Measurements from ENCODE around the gene SPON1. TPM values are rescaled to one million over a fixed set of nuclear protein-coding genes. Genes with fewer than 3 reads are reported as not detected.
"Not testable (repeated sequence)": the region's sequence is repeated elsewhere in the genome, so short reads cannot be mapped to it uniquely, and the experiment has no call there.

Gene SPON1
- total and polyA plus RNA-seq, 8 donors, result 0.83 to 17.5 (median 1.7) TPM

- ATAC-seq (peak in 1 of 4 donors; percentile 31), FAIRE-seq (no peak), DNase-seq (no peak)
- Histone ChIP-seq H3K9me3 (no peaks in the 10 kb centered on the region), H3K27me3 (no peaks in the 10 kb centered on the region), H3K4me1 (peaks cover 0 to 6% (median 0%) of the 10 kb centered on the region in 3 donors), H3K27ac (no peak overlapping the region), H3K36me3 (no peaks in the 10 kb centered on the region), H3K4me3 (no peak overlapping the region)
- intact Hi-C loops (cut with DNase I), result no loop called here
- 35 to 54% methylated on average over 6 of the region's 6 CpGs for WGBS, 2 donors
- TF ChIP-seq CTCF (IDR thresholded peaks at IDR 0.05), result no peak
Observed at GRCh38 chr11:14026961-14027360, 64.4 kb downstream of the SPON1 start.

- Histone ChIP-seq H3K27me3 (no peaks in the 10 kb centered on the region), H3K4me1 (peaks cover 0 to 6% (median 0%) of the 10 kb centered on the region in 3 donors), H3K4me3 (no peak overlapping the region), H3K9me3 (no peaks in the 10 kb centered on the region), H3K27ac (no peak overlapping the region), H3K36me3 (no peaks in the 10 kb centered on the region)
- intact Hi-C loops (cut with DNase I), result no loop called here
- WGBS, 2 donors, result 85 to 94% methylated on average over 1 of the region's 1 CpG
- ATAC-seq, result no peak
- no peak for TF ChIP-seq CTCF (IDR thresholded peaks at IDR 0.05)
- no peak for DNase-seq
- FAIRE-seq, result no peak
Observed at GRCh38 chr11:14027525-14027924, 65.0 kb downstream of the SPON1 start.

GRCh38 chr11:14029440-14029839 lies 66.9 kb downstream of the SPON1 start:
- no peaks in the 10 kb centered on the region for H3K36me3 ChIP-seq
- intact Hi-C loops (cut with DNase I), result no loop called here
- 43 to 51% methylated on average over 4 of the region's 4 CpGs for WGBS, 2 donors
- no peak for DNase-seq
- H3K27me3 ChIP-seq, result no peaks in the 10 kb centered on the region
- no peaks in the 10 kb centered on the region for H3K9me3 ChIP-seq
- no peak for TF ChIP-seq CTCF (IDR thresholded peaks at IDR 0.05)
- peak in 1 of 4 donors; percentile 5 for ATAC-seq
- H3K4me3 ChIP-seq, result no peak overlapping the region
- no peak overlapping the region for H3K27ac ChIP-seq
- H3K4me1 ChIP-seq, result peaks cover 0 to 6% (median 0%) of the 10 kb centered on the region in 3 donors
- FAIRE-seq, result no peak

GRCh38 chr11:14029971-14030920 lies 67.7 kb downstream of the SPON1 start:
- intact Hi-C loops (cut with DNase I), result no loop called here
- no peaks in the 10 kb centered on the region for H3K9me3 ChIP-seq

GRCh38 chr11:14035526-14035925 lies 73.0 kb downstream of the SPON1 start:
- H3K27me3 ChIP-seq; H3K36me3 ChIP-seq; intact Hi-C loops (cut with DNase I); H3K4me1 ChIP-seq; H3K4me3 ChIP-seq; DNase-seq; H3K9me3 ChIP-seq; FAIRE-seq; ATAC-seq; H3K27ac ChIP-seq: not testable (repeated sequence)
- 68 to 90% methylated on average over 2 of the region's 2 CpGs for WGBS, 2 donors

More at GRCh38 chr11:14029971-14030920, 67.7 kb downstream of the SPON1 start:
- DNase-seq (peak in 5 of 6 donors; percentile 47 to 72 (median 56)), FAIRE-seq (no peak), ATAC-seq (peak; percentile 73 to 94 (median 87))
- Histone ChIP-seq H3K27ac (no peak overlapping the region), H3K4me3 (no peak overlapping the region), H3K36me3 (no peaks in the 10 kb centered on the region), H3K4me1 (peaks cover 0 to 6% (median 0%) of the 10 kb centered on the region in 3 donors), H3K27me3 (no peaks in the 10 kb centered on the region)
- WGBS, 2 donors, result 38 to 46% methylated on average over 13 of the region's 13 CpGs
- no peak for TF ChIP-seq CTCF (IDR thresholded peaks at IDR 0.05)

All from pancreas (tissue), 10 donors.